Umbilical cord (tissue), 2 donors: ENCODE results near the gene SLC25A47. TPM values are rescaled to one million over a fixed set of nuclear protein-coding genes. Genes with fewer than 3 reads are reported as not detected.
"Not testable (repeated sequence)": the region's sequence is repeated elsewhere in the genome, so short reads cannot be mapped to it uniquely, and the experiment has no call there.

Source experiments
- DNase-seq: peaks from one replicate; pipeline ENCODE4 v3.0.0-alpha.2; 2015; ENCODE audit warnings: low spot score
- total RNA-seq: library from RNA; depleted of rRNA; stranded (reverse); fragments of >200 nt; gene quantifications from one replicate; pipeline ENCODE4 v1.2.3, GENCODE V29; 2014; ENCODE audit warnings: low replicate concordance; ENCODE audit not compliant: insufficient read depth

Gene SLC25A47, protein sequence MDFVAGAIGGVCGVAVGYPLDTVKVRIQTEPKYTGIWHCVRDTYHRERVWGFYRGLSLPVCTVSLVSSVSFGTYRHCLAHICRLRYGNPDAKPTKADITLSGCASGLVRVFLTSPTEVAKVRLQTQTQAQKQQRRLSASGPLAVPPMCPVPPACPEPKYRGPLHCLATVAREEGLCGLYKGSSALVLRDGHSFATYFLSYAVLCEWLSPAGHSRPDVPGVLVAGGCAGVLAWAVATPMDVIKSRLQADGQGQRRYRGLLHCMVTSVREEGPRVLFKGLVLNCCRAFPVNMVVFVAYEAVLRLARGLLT
- total RNA-seq: not detected

GRCh38 chr14:100323121-100323941, at the start of gene SLC25A47:
Gene SLC25A47, plus strand, starts transcription at chr14:100323339. Its CDS starts 76 bp downstream, at chr14:100323415.
- DNase-seq: no peak

GRCh38 chr14:100274250-100274649, 48.9 kb upstream of the SLC25A47 start:
- no peak for DNase-seq

- DNase-seq: no peak
Measured at GRCh38 chr14:100275214-100275613, 47.9 kb upstream of the SLC25A47 start.

GRCh38 chr14:100278702-100279101, 44.4 kb upstream of the SLC25A47 start:
- no peak for DNase-seq

GRCh38 chr14:100279133-100279532, 44.0 kb upstream of the SLC25A47 start:
- DNase-seq: no peak

DNA sequence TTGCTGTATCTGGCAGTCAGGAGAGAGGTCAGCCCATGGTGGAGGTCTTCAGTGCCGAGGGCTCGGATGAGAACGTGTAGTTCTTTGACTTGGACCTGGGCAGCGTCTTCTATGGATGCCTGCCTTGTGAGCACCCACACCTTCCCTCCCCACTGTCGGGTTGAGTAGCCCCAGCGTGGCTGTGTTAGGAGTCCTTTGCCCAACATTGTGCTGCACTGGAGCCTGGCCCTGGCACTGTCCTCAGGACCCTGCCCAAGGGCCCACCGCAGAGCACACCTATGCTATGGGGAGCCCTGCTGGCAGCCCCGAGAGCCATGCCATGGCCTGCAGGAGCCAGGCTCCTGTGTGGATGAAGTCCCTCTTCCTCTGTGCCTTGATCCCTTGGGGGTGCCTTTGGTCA, 43.6 kb upstream of the SLC25A47 start:
- DNase-seq: no peak

- no peak for DNase-seq
Measured at GRCh38 chr14:100281286-100282082, 41.7 kb upstream of the SLC25A47 start.

DNA sequence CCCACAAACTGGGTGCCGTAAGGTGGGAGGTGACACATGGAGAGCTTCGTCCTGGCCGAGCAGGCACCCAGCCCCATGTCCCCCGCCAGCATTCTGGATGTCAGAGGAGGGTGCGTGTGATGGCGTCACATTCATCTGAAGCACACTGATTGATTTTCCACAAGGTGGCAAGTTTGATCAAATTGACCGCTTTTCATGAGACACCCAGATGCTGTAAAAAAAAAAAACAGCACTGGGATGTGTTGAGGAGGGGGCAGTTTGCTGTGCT, 41.1 kb upstream of the SLC25A47 start:
- DNase-seq: no peak

DNA sequence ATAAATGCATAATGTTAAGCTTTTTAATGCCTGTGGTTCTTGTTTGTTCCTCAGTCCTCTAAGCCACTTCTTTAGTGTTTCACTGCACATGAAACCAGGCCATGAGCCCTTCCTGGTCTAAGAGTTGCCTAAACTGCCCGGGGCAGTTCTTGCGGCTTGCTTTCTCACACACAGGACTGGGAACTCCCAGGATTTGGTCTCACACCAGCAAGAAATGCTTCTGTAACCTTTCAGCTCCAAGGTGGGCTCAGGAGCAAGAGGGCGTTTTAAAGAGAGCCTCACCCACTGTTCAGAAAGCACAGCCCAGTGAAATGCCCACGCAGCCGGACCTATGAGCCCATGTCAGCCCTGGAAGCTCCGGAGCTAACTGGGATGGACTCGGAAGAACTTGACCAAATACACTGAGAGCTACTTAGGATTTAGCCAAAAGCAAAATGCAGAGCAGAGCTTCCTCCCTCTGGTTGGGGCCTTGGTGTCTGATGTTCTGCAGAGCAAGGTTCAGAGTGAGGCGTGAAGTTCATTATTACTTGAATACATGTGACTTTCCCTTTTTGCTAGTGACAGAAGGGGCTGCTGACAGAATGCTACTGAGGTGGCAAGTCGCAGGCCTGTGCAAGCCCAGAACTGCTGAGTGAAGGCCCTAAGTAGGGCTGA, 40.2 kb upstream of the SLC25A47 start:
- no peak for DNase-seq

DNA sequence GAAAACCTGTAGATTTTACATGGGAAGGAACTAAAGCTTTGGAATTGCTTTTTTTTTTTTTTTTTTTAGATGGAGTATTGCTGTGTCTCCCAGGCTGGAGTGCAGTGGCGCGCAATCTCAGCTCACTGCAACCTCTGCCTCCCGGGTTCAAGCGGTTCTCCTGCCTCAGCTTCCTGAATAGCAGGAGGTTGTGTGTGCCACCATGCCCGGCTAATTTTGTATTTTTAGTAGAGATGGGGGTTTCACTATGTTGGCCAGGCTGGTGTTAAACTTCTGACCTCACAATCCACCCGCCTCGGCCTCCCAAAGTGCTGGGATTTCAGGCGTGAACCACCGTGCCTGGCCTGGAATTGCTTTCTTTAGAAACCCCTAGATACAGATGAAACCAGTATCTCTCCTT, 39.7 kb upstream of the SLC25A47 start:
- not testable (repeated sequence) for DNase-seq

DNA sequence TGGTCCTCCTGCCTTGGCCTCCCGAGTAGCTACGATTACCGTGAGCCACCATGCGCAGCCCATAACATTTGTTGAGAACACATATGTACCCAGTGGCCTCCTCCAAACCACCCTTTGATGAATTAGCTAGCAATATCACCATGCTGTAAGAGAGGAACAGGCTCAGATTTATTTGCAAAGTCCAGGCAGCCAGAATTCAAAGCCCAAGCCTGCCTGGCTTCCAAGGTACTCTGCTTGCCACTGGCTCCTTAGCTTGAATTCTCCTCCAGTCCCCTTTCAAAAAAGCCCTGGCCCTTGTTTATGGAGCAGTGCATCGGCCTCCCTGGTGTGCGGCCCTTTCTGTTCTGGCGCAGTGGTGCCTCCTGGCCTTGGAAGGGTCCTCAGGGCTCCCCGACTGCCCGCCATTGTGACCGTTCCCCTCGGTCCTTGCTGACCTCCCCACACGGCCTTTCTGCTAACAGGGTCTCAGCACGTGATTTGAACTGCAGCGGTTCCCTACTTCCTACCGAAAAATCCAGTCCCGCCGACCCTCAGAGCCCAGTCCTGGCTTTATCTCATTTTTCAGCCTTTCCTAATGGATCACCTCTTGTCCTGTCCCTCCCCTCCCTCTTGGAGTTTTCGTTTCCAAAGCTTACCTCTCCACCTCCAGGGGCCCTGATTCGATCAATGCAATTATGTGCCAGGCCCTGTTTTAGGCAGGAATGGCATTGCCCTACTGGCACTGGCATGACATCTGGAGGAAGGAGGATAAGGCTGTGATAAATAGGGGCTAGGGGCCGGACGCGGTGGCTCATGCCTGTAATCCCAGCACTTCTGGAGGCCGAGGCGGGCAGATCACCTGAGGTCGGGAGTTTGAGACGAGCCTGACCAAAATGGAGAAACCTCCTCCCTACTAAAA, 38.9 kb upstream of the SLC25A47 start:
- no peak for DNase-seq

- DNase-seq: peak; percentile 61
Measured at GRCh38 chr14:100285021-100285912, 37.9 kb upstream of the SLC25A47 start.

GRCh38 chr14:100285913-100286400, 37.2 kb upstream of the SLC25A47 start:
- no peak for DNase-seq

GRCh38 chr14:100286484-100287191, 36.5 kb upstream of the SLC25A47 start:
- DNase-seq: no peak

- DNase-seq: no peak
Measured at GRCh38 chr14:100287202-100287997, 35.7 kb upstream of the SLC25A47 start.

- DNase-seq: not testable (repeated sequence)
Measured at GRCh38 chr14:100287998-100288295, 35.2 kb upstream of the SLC25A47 start.

DNA sequence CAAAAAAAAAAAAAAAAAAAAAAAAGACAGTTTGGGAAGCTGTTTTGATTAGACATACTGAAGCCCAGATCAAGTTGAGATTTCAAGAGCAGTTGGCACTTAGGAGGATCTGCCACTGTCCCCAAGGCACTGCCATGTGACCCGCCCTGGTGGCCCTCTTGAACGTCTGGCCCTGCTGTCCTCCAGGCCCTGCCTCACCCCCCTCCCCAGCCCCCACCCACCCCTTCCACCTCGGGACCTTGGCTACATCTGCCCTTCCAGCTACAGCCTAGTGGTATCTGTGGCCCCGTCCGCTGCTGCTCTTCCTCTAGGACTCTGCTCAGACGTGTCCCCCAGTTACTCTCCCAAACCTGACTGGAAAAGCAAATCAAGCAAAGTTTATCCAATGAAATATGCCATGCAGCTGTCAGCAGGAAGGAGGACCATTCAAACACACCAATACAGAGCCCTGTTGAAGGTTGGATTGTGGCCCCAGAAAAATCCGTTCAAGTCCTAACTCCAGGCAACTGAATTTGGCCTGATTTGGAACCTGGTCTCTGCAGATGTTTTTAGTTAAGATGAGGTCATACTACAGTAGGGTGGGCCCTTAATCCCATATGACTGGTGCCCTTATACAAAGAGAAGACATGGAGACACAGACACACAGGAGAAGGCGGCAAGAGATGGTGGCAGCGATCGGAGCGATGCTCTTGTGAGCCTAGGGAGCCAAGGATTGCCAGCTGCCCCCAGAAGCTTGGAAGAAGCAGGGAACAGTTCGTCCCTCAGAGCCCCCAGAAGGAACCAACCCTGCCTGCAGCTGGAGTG, 34.6 kb upstream of the SLC25A47 start:
- DNase-seq: no peak
